SIG-M5 treated with dmso at 0.1 percent for 504 hours (cell line): ENCODE data around the gene ZBTB1.
A peak's percentile ranks its signal among the peaks of the same experiment; 100 is the strongest.
"Not testable (repeated sequence)": the region's sequence is repeated elsewhere in the genome, so short reads cannot be mapped to it uniquely, and the experiment has no call there.

Source experiments
- DNase-seq: peaks from one replicate; lab custom pipeline; 2025; ENCODE audit not compliant: unreplicated experiment; lab: John Stamatoyannopoulos, UW

ZBTB1 gene

GRCh38 chr14:64522591-64523355, 18.2 kb downstream of the ZBTB1 start:
- no peak for DNase-seq

- DNase-seq = no peak
Observed at GRCh38 chr14:64525354-64525753, 20.8 kb downstream of the ZBTB1 start.

- DNase-seq = no peak
Observed at GRCh38 chr14:64531567-64531966, 27.0 kb downstream of the ZBTB1 start.

GRCh38 chr14:64536488-64537245, 32.1 kb downstream of the ZBTB1 start:
- no peak for DNase-seq

DNA sequence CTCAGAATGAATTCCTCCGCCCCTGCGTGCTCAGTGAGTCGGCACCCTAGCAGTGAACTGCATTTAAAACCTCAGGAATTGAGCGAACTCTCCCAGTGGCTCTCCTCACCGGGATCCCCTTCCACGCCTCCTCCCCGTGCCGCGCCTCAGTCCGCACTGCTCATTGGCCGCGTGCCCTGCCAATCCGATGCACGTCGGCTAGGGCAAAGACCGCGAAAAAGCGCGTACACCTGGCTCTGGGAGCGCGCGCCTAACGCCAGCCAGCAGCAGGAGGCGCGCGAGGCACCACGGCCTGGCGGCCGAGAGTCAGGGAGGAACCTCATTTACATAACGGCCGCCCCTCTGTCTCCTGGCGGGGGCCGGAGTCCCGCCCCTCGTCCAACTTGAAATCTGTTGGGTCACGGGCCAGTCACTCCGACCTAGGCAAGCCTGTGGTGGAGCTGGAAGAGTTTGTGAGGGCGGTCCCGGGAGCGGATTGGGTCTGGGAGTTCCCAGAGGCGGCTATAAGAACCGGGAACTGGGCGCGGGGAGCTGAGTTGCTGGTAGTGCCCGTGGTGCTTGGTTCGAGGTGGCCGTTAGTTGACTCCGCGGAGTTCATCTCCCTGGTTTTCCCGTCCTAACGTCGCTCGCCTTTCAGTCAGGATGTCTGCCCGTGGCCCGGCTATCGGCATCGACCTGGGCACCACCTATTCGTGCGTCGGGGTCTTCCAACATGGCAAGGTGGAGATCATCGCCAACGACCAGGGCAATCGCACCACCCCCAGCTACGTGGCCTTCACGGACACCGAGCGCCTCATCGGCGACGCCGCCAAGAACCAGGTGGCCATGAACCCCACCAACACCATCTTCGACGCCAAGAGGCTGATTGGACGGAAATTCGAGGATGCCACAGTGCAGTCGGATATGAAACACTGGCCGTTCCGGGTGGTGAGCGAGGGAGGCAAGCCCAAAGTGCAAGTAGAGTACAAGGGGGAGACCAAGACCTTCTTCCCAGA, 35.9 kb downstream of the ZBTB1 start, which contains the start of gene HSPA2:
HSPA2 (plus strand) TSS at position 534 of the 995 bp plus-strand sequence; CDS start at position 643, 109 bp downstream.
- peak; percentile 89 for DNase-seq

DNA sequence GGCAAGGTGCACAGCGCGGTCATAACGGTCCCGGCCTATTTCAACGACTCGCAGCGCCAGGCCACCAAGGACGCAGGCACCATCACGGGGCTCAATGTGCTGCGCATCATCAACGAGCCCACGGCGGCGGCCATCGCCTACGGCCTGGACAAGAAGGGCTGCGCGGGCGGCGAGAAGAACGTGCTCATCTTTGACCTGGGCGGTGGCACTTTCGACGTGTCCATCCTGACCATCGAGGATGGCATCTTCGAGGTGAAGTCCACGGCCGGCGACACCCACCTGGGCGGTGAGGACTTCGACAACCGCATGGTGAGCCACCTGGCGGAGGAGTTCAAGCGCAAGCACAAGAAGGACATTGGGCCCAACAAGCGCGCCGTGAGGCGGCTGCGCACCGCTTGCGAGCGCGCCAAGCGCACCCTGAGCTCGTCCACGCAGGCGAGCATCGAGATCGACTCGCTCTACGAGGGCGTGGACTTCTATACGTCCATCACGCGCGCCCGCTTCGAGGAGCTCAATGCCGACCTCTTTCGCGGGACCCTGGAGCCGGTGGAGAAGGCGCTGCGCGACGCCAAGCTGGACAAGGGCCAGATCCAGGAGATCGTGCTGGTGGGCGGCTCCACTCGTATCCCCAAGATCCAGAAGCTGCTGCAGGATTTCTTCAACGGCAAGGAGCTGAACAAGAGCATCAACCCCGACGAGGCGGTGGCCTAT, 36.8 kb downstream of the ZBTB1 start:
- no peak for DNase-seq

- no peak for DNase-seq
Observed at GRCh38 chr14:64541972-64542835, 37.6 kb downstream of the ZBTB1 start.

GRCh38 chr14:64542836-64543201, 38.2 kb downstream of the ZBTB1 start:
- no peak for DNase-seq

- DNase-seq = no peak
Observed at GRCh38 chr14:64544607-64545312, 40.2 kb downstream of the ZBTB1 start.

DNA sequence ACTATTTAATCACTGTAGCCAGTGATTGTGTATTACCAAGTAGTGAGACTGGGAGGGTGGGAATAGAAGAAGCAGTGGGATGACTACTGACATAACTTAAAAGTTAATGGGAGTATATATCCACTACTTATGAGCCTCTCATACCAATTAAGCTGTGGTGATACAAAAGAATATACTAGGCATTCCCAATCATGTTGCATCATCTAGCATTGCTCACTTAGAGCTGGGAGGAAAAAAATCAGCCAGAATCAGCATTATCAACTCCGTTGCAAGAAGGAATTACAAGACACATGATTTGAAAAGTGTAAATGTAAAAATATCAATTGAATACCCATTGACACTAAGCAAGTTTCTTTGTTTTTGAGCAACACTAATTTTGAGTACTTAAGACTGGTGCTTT, 44.4 kb downstream of the ZBTB1 start:
- no peak for DNase-seq

DNA sequence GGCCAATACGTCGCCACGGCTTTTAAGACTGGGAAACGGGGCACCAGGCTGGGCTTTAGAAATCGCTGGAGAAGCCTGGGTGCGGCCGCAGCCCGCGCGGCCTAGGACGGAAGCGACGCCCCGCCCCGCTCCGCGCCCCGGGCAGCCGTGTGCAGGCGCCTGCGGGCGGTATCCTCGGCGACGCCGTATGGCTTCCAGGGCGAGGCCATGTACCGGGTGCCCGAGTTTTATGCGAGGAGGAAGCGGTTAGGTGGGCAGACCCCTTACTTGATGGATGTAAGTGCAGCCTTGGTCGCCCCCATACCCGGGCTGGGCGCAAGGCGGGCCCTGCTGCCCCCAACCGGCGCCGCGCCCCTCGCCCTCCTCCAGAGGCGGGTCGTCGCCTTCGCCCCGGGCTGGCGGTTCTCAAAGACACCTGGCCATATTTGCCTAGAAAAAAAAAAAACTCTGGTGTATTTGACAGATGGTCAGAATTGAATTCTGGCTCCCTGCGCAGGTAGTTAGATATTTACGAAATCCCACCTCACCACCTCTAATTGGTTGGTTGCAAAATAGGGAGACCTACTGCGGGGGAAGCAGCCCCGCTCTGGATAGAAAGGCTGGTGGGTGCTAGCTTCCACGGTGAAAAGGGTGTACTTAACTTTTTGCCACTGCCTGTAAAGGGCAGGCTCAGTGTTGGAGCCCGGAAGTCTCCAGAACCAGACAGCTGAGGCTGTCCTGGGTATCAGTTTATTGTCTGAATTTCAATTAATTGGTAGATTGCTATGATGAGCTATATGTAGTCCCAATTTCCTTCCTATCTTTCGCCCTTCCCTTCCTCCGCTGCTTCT, 45.4 kb downstream of the ZBTB1 start, which contains the start of gene PPP1R36:
PPP1R36 (plus strand) TSS at position 171 of the 830 bp plus-strand sequence; CDS start at position 208, 37 bp downstream.
- DNase-seq = peak; percentile 13

DNA sequence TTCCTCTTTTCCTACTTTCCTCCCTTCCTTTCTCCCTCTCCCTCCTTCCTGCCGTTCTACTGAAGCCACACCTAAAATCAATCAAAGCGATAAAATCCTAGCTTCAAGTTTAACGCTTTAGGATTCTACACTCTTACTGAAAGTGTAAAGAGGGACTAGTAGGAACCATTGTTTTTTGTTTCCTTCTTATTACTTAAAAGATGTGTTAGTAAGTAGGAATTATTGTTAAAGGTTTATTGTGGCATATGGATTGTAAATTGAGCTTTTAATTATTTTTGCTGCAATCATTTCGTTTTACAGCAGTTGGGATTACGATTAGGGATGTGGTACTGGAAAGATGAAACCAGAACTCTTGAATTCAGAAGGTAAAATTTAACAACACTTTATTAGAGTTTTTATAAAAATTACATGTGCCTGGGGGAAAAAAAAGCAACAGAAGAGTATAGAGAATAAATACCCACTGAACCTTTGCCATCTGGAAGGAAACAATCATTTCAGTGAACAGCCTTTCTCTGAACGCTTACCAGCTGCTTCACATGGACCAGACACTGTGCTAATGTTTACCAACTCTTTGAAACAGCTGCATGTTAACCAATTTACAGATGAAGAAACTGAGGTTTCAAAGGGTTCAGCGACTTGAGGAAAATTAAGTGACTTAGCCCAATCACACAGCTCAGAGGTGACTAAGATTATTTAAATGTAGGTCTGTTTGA, 46.2 kb downstream of the ZBTB1 start:
- DNase-seq = no peak

DNA sequence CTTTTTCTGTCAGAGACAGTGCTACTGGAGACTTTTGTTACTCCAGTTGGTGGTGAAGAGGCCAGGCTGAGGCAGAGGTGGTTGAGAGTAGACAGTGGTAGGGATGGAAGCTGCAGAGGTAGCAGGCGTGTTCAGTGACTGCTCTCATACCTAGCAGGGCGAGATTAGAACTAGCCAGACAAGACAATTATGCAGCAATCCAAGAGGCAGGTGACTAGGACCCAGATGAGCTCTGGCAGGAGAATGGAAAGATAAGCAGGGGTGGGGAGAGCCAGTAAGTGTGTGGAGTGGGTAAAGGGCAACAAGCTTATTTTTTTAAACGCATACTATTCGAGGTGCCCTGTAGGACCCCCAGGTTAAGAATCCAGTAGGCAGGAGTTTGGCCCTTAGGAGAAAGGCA, 50.0 kb downstream of the ZBTB1 start:
- DNase-seq = no peak

DNA sequence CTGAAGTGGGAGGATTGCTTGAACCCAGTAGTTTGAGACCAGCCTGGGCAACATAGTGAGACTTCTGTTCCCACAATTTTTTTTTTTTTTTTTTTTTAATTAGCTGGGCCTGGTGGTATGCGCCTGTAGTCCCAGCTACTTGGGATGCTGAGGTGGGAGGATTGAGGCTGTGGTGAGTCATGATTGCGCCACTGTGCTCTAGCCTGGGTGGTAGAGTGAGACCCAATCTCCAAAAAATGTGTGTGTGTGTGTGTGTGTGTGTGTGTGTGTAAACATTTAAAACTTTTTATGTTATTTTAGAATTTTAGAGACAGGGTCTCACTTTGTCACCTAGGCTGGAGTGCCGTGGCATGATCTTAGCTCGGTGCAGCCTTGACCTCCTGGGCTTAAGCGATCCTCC, 52.0 kb downstream of the ZBTB1 start:
- peak; percentile 41 for DNase-seq

GRCh38 chr14:64558216-64558615, 53.6 kb downstream of the ZBTB1 start:
- DNase-seq = not testable (repeated sequence)

DNA sequence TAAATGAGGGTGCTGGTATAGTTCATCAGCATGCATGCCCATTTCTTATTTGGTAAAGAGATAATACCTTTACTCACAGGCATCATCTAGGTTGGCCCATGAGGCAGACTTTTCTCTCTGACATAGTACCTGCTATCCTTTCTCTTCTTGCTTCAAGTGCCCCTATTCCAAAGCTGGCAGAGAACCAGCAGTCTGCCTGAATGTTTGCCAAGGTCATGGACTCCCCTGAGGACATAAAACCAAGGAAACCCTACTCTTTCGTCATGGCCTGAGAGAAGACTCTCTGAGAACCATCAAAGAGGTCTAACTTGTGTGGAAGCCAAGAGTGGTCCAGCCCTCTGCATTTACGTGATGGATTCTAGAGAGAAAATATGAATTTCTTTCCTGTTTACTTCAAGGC, 57.1 kb downstream of the ZBTB1 start:
- DNase-seq = no peak

- peak; percentile 72 for DNase-seq
Observed at GRCh38 chr14:64562436-64562835, 57.9 kb downstream of the ZBTB1 start.
